Measurements from ENCODE around the gene BCKDK. TPM values are rescaled to one million over a fixed set of nuclear protein-coding genes. Genes with fewer than 3 reads are reported as not detected.

The BCKDK gene
- total and polyA plus RNA-seq, 2 of the 13 experiments (the other 11 are each of a cell fraction or from before 2014, with no cell fraction given) = 24.9 to 42.6 TPM

- TF ChIP-seq POLR2AphosphoS2 (IDR thresholded peaks at IDR 0.05; ENCODE audit: low read depth, low read length) (no peak), SSRP1 (CRISPR knock-in tag; IDR thresholded peaks at IDR 0.05) (no peak), ZNF407 (CRISPR knock-in tag; IDR thresholded peaks at IDR 0.05; ENCODE audit: not compliant biosample characterization) (no peak), SP2 (CRISPR knock-in tag; IDR thresholded peaks at IDR 0.05) (no peak), ZNF777 (CRISPR knock-in tag; IDR thresholded peaks at IDR 0.05) (peak; percentile 23; the same call in 1 of the 2 replicates), SMC3 (IDR thresholded peaks at IDR 0.05; ENCODE audit: low read length) (no peak), TGIF2 (CRISPR knock-in tag; IDR thresholded peaks at IDR 0.05) (no peak), MAFF (IDR thresholded peaks at IDR 0.05; ENCODE audit: low read depth, low read length) (no peak), CSRNP1 (CRISPR knock-in tag; IDR thresholded peaks at IDR 0.05) (no peak), ZNF7 (CRISPR knock-in tag; IDR thresholded peaks at IDR 0.05) (no peak), ZBTB7A (CRISPR knock-in tag; IDR thresholded peaks at IDR 0.05) (peak; percentile 71; the same call in 1 of the 2 replicates), MEF2D (CRISPR knock-in tag; IDR thresholded peaks at IDR 0.05) (0 out of 2 replicates have a peak, but pooled peaks have one; percentile 22), ZNF839 (CRISPR knock-in tag; IDR thresholded peaks at IDR 0.05; ENCODE audit: borderline replicate concordance) (no peak), ZNF788 (CRISPR knock-in tag; IDR thresholded peaks at IDR 0.05; ENCODE audit: borderline replicate concordance) (no peak), TBL1XR1 (IDR thresholded peaks at IDR 0.05; ENCODE audit: borderline replicate concordance, low read length, partially characterized antibody) (no peak), TRAFD1 (CRISPR knock-in tag; IDR thresholded peaks at IDR 0.05; ENCODE audit: borderline replicate concordance) (peak; percentile 78; the same call in 1 of the 2 replicates), ZNF496 (CRISPR knock-in tag; IDR thresholded peaks at IDR 0.05; ENCODE audit: insufficient replicate concordance) (no peak), SPEN (CRISPR knock-in tag; IDR thresholded peaks at IDR 0.05; ENCODE audit: low read depth) (peak; percentile 36; the same call in 1 of the 2 replicates)
These were observed 30.7 kb downstream of the BCKDK start (continued) for GRCh38 chr16:31138621-31139578.
